Small intestine (tissue), 7 donors: ENCODE measurements around the gene LAMB3. TPM values are rescaled to one million over a fixed set of nuclear protein-coding genes. Genes with fewer than 3 reads are reported as not detected.

Experiments used
- DNase-seq, 2 donors: peaks; one replicate each; pipeline versions ENCODE4 v3.0.0 to v3.0.0-alpha.2; 2013
- FAIRE-seq: peaks from 2 replicates; lab custom pipeline; 2012; peaks lifted over from hg19 to GRCh38; lab: Jason Lieb, UNC
- H3K27ac ChIP-seq, 3 donors: one replicate each; pipeline ENCODE4 v1.5.1; 2013; ENCODE audit warnings: low read length in 2 of 3, mild to moderate bottlenecking in 2 of 3, control low read depth in 1 of 3, inconsistent platforms in 1 of 3, low read depth in 1 of 3, moderate library complexity in 1 of 3
- H3K27me3 ChIP-seq, 3 donors: one replicate each; pipeline ENCODE4 v1.6.1; 2013; ENCODE audit warnings: low read length in 3 of 3, inconsistent platforms in 1 of 3; ENCODE audit not compliant: control insufficient read depth in 3 of 3, insufficient read depth in 3 of 3
- H3K36me3 ChIP-seq, 3 donors: one replicate each; pipeline ENCODE4 v1.6.1; 2013; ENCODE audit warnings: low read length in 3 of 3, inconsistent platforms in 1 of 3, low read depth in 1 of 3, mild to moderate bottlenecking in 1 of 3, moderate library complexity in 1 of 3; ENCODE audit not compliant: control insufficient read depth in 3 of 3, insufficient read depth in 2 of 3
- H3K4me1 ChIP-seq, 3 donors: one replicate each; pipeline ENCODE4 v1.6.1; 2013; ENCODE audit warnings: low read length in 2 of 3, inconsistent platforms in 1 of 3, low read depth in 1 of 3, mild to moderate bottlenecking in 1 of 3, moderate library complexity in 1 of 3; ENCODE audit not compliant: control insufficient read depth in 3 of 3, insufficient read depth in 2 of 3
- H3K4me3 ChIP-seq, 3 donors: one replicate each; pipeline ENCODE4 v1.5.1; 2013; ENCODE audit warnings: low read length in 3 of 3, control low read depth in 1 of 3, inconsistent platforms in 1 of 3, low read depth in 1 of 3, mild to moderate bottlenecking in 1 of 3, moderate library complexity in 1 of 3
- H3K9me3 ChIP-seq, 2 donors: one replicate each; pipeline ENCODE4 v1.6.1; 2013; ENCODE audit warnings: low read depth in 1 of 2, low read length in 1 of 2; ENCODE audit not compliant: control insufficient read depth in 2 of 2, insufficient read depth in 1 of 2
- WGBS, 3 donors: extraction: QIAGEN DNeasy Blood & Tissue Kit; methylation state at CpG; one replicate each; pipeline ENCODE4 v1.1.7; 2013; 5-methylcytosine and 5-hydroxymethylcytosine counted together
- polyA plus RNA-seq, 4 donors: library from polyadenylated mRNA; stranded (reverse) in 3 of 4; unstranded in 1 of 4; fragments of 200-250 nt in 3 of 4; fragments of 120-200 nt in 1 of 4; gene quantifications; one replicate each; pipeline versions ENCODE4 v1.2.1 to v1.2.3, GENCODE V29; 2013
- donor health status: healthy with polysubstance abuse.
- donor health status: control.
- donor health status: control.
- donor health status: Bipolar disorder and iron deficiency.
- donor health status: healthy.

LAMB3 gene
- polyA plus RNA-seq, 4 donors = 33.8 to 218 (median 49.6) TPM

DNA sequence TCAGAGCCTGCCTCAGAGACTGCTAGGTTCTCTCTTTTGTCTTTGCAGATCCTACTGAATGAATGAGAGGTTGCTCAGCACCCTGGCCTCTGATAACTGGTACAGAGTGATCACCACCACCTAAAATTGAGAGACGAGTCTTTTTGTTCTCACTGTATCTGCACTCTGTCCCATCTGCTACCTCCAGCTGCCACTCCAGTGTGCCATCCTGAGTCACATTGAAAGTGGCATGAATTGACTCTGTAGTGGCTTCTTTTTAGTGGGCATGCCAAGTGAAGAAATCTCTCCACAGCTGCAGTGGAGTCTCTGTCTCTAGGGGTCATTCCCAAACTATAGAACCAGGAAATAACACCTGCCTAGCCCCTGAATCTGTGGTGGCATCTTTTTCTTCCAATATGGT lies 54.0 kb downstream of the LAMB3 start:
- FAIRE-seq (no peak), DNase-seq (no peak)
- 67 to 84% (median 82%) methylated on average over 1 of the region's 1 CpG for WGBS, 3 donors
- no peaks in the 10 kb centered on the region for H3K9me3 ChIP-seq
- no peaks in the 10 kb centered on the region for H3K36me3 ChIP-seq
- H3K27me3 ChIP-seq = peaks cover 0 to 3% (median 0%) of the 10 kb centered on the region in 3 donors
- H3K4me1 ChIP-seq = no peaks in the 10 kb centered on the region
- no peak overlapping the region for H3K27ac ChIP-seq
- no peak overlapping the region for H3K4me3 ChIP-seq

DNA sequence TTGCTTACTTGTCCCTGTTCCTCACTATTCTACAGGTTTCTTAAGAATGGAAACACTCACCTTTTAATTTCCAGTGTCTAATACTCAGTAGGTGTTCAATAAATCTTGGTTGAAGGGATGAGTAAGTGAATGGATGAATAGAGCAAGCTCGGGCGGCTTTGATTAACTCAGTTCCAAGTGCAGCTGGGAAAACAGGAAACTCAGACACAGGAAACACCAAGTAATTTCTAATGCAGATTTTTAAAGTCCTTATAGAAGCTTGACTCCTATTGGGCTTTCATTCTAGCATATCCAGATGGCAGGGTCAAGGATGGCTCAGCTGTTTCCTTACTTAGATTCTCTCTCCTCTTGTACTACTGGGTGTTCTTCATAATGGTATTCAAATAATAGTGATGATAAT lies 54.7 kb downstream of the LAMB3 start:
- no peak for DNase-seq
- H3K36me3 ChIP-seq = no peaks in the 10 kb centered on the region
- peaks cover 0 to 3% (median 0%) of the 10 kb centered on the region in 3 donors for H3K27me3 ChIP-seq
- no peak overlapping the region for H3K27ac ChIP-seq
- WGBS, 3 donors = 67 to 82% (median 74%) methylated on average over 2 of the region's 2 CpGs
- FAIRE-seq = no peak
- H3K9me3 ChIP-seq = no peaks in the 10 kb centered on the region
- no peaks in the 10 kb centered on the region for H3K4me1 ChIP-seq
- no peak overlapping the region for H3K4me3 ChIP-seq

DNA sequence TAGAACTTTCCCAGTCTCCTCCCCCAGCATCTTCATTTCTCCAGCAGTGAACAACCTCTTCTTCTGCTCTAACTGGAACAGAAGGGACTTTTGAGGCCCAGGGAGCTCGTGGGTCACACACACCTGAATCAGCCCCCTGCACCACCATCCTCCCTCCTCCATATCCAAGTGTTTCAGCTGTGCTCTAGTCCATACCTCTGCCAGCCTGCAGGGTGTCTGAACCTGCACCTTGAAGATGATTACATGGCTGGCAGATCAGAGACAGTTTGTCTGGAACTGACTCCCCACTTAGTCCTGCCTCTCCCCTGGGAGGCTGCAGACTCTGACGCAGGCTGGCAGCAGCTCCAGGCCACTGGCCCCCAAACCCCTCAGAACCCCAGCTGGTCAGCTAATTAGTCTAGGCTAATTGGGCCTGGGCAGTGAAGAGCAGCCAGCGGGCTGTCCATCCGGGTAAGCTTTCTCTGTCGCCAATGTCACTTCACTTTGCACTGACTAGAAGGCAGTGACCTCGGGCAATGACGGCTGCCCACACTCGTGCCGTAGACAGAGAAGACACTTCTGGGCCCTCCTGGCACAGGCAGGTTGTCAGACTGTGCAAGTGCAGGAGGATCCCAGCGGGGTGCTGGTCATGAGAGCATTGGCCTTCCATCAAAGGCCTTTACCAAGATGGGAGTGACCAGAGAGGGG lies 56.5 kb downstream of the LAMB3 start:
- Histone ChIP-seq H3K4me1 (no peaks in the 10 kb centered on the region), H3K27ac (no peak overlapping the region), H3K27me3 (peaks cover 0 to 3% (median 0%) of the 10 kb centered on the region in 3 donors), H3K9me3 (no peaks in the 10 kb centered on the region), H3K4me3 (no peak overlapping the region), H3K36me3 (no peaks in the 10 kb centered on the region)
- no peak for FAIRE-seq
- DNase-seq = no peak
- 75 to 89% (median 87%) methylated on average over 10 of the region's 10 CpGs for WGBS, 3 donors

DNA sequence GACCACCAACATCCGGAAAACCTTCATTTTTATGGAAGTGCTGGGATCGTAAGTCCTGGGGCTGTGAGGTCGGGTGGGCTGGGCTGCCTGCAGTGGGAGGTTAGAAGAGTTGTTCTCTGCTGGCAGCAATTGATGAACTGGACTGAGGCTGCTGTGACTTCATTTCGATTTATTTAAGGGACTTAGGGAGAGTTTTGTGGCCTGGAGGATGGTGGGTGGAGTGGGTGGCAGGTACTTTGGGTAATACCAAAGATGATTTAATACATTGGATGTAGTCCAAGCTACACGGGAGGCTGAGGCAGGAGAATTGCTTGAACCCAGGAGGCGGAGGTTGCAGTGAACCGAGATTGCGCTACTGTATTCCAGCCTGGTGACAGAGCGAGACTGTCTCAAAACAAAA lies 57.2 kb downstream of the LAMB3 start:
- Histone ChIP-seq H3K9me3 (no peaks in the 10 kb centered on the region), H3K4me3 (no peak overlapping the region), H3K27me3 (peaks cover 0 to 3% (median 0%) of the 10 kb centered on the region in 3 donors), H3K27ac (no peak overlapping the region), H3K36me3 (no peaks in the 10 kb centered on the region), H3K4me1 (no peaks in the 10 kb centered on the region)
- 73 to 75% (median 74%) methylated on average over 9 of the region's 9 CpGs for WGBS, 3 donors
- FAIRE-seq = no peak
- DNase-seq = no peak

DNA sequence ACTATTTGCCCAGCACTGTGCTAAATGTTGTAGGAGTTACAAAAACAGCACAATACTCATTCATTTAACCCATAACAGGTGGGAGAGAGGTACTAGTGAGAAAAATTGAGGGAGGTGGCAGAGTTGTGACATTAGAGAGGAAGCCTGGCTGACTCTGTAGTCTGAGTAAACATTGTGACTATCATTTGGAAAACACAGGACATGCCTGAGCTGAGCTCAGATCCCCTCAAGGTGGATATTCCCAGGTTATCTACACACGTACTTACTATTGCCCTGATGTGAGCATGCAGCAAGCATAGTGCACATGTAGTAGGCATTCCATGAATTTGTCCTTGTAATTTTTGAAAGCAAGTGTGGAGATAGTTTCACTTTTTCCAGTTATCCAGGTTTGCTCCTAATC lies 57.8 kb downstream of the LAMB3 start:
- H3K4me3 ChIP-seq = no peak overlapping the region
- no peak for DNase-seq
- no peak overlapping the region for H3K27ac ChIP-seq
- H3K9me3 ChIP-seq = no peaks in the 10 kb centered on the region
- FAIRE-seq = no peak
- H3K4me1 ChIP-seq = no peaks in the 10 kb centered on the region
- no peaks in the 10 kb centered on the region for H3K36me3 ChIP-seq
- 53 to 91% (median 77%) methylated on average over 1 of the region's 1 CpG for WGBS, 3 donors
- H3K27me3 ChIP-seq = peaks cover 0 to 3% (median 0%) of the 10 kb centered on the region in 3 donors

DNA sequence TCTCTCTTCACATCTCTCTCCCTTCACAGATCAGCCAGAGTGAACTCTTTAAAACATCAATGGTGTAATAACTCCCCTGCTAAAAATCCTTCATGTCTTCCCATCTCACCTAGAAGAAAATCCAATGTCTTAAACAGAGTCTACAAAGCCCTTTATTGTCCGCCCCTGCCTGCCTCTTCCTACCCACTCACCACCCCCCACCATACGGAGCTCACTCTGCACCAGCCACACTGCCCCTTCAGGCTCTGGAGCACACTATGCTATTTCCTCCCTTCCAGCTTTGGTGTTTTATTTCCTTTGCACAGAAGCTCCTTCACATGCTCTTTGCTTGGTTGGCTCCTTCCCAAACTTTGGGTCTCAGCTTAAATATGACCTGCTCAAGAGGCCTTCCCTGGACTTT lies 58.5 kb downstream of the LAMB3 start:
- DNase-seq (no peak), FAIRE-seq (no peak)
- Histone ChIP-seq H3K9me3 (no peaks in the 10 kb centered on the region), H3K4me1 (no peaks in the 10 kb centered on the region), H3K36me3 (no peaks in the 10 kb centered on the region), H3K27me3 (peaks cover 0 to 3% (median 0%) of the 10 kb centered on the region in 3 donors), H3K4me3 (no peak overlapping the region), H3K27ac (no peak overlapping the region)
- 65 to 88% (median 74%) methylated on average over 2 of the region's 2 CpGs for WGBS, 3 donors

DNA sequence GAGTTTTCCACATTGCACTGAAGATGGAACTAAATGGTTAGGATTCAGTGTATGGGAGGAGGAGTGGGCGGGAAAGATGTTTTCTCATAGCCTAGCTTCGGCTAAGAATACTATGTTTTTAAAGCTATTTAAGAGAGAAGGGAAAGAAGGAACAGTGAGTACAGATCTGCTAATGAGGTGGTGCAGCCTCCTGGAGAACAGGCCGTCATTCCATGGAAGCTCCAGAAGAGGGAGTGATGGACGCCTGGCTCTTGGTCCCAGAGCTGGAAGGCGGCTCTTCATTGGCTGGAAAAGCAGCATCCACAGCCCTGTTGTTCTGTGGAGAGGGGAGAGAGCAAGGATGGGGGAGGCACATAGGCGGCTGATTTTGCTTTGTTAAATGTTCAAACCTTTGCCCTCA lies 61.8 kb downstream of the LAMB3 start:
- Histone ChIP-seq H3K9me3 (no peaks in the 10 kb centered on the region), H3K4me1 (peaks cover 0 to 7% (median 0%) of the 10 kb centered on the region in 3 donors), H3K27ac (no peak overlapping the region), H3K4me3 (no peak overlapping the region), H3K27me3 (peaks cover 0 to 11% (median 0%) of the 10 kb centered on the region in 3 donors), H3K36me3 (no peaks in the 10 kb centered on the region)
- FAIRE-seq (no peak), DNase-seq (peak in 1 of 2 donors; percentile 30)
- 37 to 67% (median 56%) methylated on average over 6 of the region's 6 CpGs for WGBS, 3 donors

DNA sequence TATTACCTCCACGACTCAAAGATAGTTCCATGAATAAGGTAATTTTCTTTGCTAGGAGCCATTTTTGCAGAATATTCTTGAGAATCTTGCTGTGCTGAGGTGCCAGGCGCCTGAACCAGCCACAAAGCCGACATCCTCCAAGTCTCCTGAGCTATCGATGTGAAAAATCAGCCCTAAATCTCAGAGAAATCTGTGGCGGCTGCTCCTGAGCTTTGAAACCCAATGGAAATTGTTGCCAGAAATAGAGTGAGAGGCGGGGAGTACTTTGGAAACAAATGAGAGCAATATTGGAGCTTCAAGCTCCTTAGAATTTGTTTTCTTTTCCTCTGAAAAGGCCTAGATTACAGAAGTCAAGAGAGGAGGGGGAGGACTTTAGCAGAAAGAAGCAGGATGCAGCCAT lies 62.4 kb downstream of the LAMB3 start:
- peaks cover 0 to 9% (median 0%) of the 10 kb centered on the region in 3 donors for H3K4me1 ChIP-seq
- no peak overlapping the region for H3K27ac ChIP-seq
- FAIRE-seq (no peak), DNase-seq (no peak)
- WGBS, 3 donors = 81 to 85% (median 83%) methylated on average over 6 of the region's 6 CpGs
- H3K27me3 ChIP-seq = peaks cover 0 to 15% (median 2%) of the 10 kb centered on the region in 3 donors
- no peak overlapping the region for H3K4me3 ChIP-seq
- H3K36me3 ChIP-seq = no peaks in the 10 kb centered on the region
- H3K9me3 ChIP-seq = no peaks in the 10 kb centered on the region

DNA sequence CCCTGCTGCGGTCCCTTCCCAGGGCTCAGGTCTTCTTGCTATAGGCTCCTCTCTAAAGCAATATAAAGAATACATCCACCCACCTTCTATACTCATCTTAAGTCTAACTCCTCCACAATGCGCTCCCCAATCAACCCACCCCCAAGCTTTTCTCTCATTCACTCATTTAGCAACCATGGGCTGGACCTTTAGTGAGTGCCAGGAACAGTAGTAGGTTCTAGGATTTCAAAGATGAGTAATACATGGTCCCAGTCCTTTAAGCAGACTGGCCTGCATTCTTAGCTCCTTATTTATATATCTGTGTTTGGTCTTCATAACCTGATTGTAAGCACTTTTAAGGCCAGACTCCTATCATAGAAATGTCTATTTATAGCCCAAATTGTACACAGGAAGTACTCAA lies 62.8 kb downstream of the LAMB3 start:
- no peaks in the 10 kb centered on the region for H3K9me3 ChIP-seq
- DNase-seq (no peak), FAIRE-seq (no peak)
- no peak overlapping the region for H3K4me3 ChIP-seq
- H3K27ac ChIP-seq = no peak overlapping the region
- peaks cover 0 to 9% (median 0%) of the 10 kb centered on the region in 3 donors for H3K4me1 ChIP-seq
- 88 to 98% (median 91%) methylated on average over 2 of the region's 2 CpGs for WGBS, 3 donors
- H3K27me3 ChIP-seq = peaks cover 0 to 18% (median 4%) of the 10 kb centered on the region in 3 donors
- no peaks in the 10 kb centered on the region for H3K36me3 ChIP-seq
